Middle frontal gyrus (tissue), 1 donor: ENCODE data around the gene FRRS1L.

ENCODE experiments used
- DNase-seq: peaks from one replicate; pipeline ENCODE4 v3.0.0-alpha.2; 2015; ENCODE audit warnings: low spot score; ENCODE audit errors: extremely low spot score

Gene FRRS1L

GRCh38 chr9:109176963-109177362 is 9.9 kb upstream of the FRRS1L start:
- no peak for DNase-seq

GRCh38 chr9:109176386-109176785 is 9.3 kb upstream of the FRRS1L start:
- no peak for DNase-seq

- no peak for DNase-seq
These were observed 5.9 kb upstream of the FRRS1L start for GRCh38 chr9:109172935-109173334.

- no peak for DNase-seq
These were observed 4.9 kb upstream of the FRRS1L start for GRCh38 chr9:109171926-109172325.

- no peak for DNase-seq
These were observed 1.1 kb upstream of the FRRS1L start for GRCh38 chr9:109168170-109168569.

- no peak for DNase-seq
These were observed 667 bp upstream of the FRRS1L start for GRCh38 chr9:109167716-109168115.

GRCh38 chr9:109166171-109166770 is 778 bp downstream of the FRRS1L start:
- no peak for DNase-seq

- no peak for DNase-seq
These were observed 3.0 kb downstream of the FRRS1L start for GRCh38 chr9:109164042-109164441.

GRCh38 chr9:109163194-109163593 is 3.9 kb downstream of the FRRS1L start:
- no peak for DNase-seq

- DNase-seq, result no peak
These were observed 4.4 kb downstream of the FRRS1L start for GRCh38 chr9:109162677-109163076.

- DNase-seq, result no peak
These were observed 5.6 kb downstream of the FRRS1L start for GRCh38 chr9:109161471-109161870.

- no peak for DNase-seq
These were observed 7.5 kb downstream of the FRRS1L start for GRCh38 chr9:109159583-109159982.

GRCh38 chr9:109158651-109159050 is 8.4 kb downstream of the FRRS1L start:
- DNase-seq, result no peak

GRCh38 chr9:109156708-109157107 is 10.3 kb downstream of the FRRS1L start:
- no peak for DNase-seq

- no peak for DNase-seq
These were observed 16.0 kb downstream of the FRRS1L start for GRCh38 chr9:109150925-109151545.

- no peak for DNase-seq
These were observed 17.3 kb downstream of the FRRS1L start for GRCh38 chr9:109149722-109150121.

GRCh38 chr9:109149089-109149488 is 18.0 kb downstream of the FRRS1L start:
- no peak for DNase-seq

GRCh38 chr9:109145051-109145450 is 22.0 kb downstream of the FRRS1L start:
- DNase-seq, result no peak

GRCh38 chr9:109143881-109144562 is 23.0 kb downstream of the FRRS1L start:
- no peak for DNase-seq

- DNase-seq, result no peak
These were observed 25.7 kb downstream of the FRRS1L start for GRCh38 chr9:109141375-109141774.

- no peak for DNase-seq
These were observed 27.2 kb downstream of the FRRS1L start for GRCh38 chr9:109139851-109140250.

GRCh38 chr9:109138421-109138820 is 28.6 kb downstream of the FRRS1L start:
- no peak for DNase-seq

GRCh38 chr9:109134167-109134578 is 32.9 kb downstream of the FRRS1L start:
- DNase-seq, result no peak
